HK-2 (cell line): Measurements from ENCODE around the gene GATAD2A.

Experiments used
- DNase-seq: peaks from one replicate; pipeline ENCODE4 v3.0.0-alpha.2; 2018; ENCODE audit not compliant: unreplicated experiment

GATAD2A gene

DNA sequence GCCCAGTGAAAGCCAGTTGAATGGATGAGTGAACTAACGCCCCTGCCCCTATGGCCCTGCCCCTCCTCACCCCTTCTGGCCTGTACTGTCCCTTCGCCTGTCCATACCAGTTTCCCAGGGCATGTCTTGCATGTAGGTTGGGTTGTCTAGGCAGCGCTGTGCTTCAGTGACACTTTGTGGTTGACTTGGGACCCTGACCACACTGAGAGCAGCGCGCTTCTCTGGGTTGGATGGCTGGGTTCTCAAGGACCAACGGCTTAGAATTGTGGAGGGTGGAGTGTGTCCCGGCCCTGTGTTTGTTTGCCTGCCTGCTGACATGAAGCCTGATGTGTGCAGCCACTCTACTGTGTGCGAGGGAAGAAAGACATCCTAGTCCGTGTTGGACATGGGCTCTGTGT lies 15.8 kb downstream of the GATAD2A start:
- no peak for DNase-seq

GRCh38 chr19:19422156-19422555 lies 16.7 kb downstream of the GATAD2A start:
- no peak for DNase-seq

GRCh38 chr19:19423322-19423721 lies 17.8 kb downstream of the GATAD2A start:
- DNase-seq, result no peak

- no peak for DNase-seq
Observed at GRCh38 chr19:19425170-19425875, 19.8 kb downstream of the GATAD2A start.

- no peak for DNase-seq
Observed at GRCh38 chr19:19426216-19426615, 20.7 kb downstream of the GATAD2A start.

DNA sequence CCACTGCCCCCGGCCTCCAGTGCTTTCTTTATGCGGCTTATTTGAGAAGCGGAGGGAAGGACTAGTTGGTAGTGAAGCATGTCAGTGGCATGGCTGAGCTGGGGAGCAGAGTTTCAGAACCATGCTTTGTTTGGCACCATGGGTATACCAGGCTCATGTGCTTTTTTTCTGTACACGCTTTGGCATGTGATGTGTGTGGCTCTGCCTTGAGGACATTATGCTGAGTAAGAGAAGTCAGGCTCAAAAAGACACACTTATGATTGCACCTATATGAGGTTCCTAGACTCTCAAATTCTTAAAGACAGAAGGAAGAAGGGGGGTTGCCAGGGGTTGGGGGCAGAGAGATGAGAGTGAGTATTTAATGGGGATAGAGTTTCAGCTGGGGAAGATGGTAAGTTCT lies 21.3 kb downstream of the GATAD2A start:
- DNase-seq, result no peak

- no peak for DNase-seq
Observed at GRCh38 chr19:19427302-19427701, 21.8 kb downstream of the GATAD2A start.

- DNase-seq, result no peak
Observed at GRCh38 chr19:19427944-19428343, 22.5 kb downstream of the GATAD2A start.

- no peak for DNase-seq
Observed at GRCh38 chr19:19428746-19429145, 23.3 kb downstream of the GATAD2A start.

GRCh38 chr19:19429361-19429760 lies 23.9 kb downstream of the GATAD2A start:
- DNase-seq, result no peak

DNA sequence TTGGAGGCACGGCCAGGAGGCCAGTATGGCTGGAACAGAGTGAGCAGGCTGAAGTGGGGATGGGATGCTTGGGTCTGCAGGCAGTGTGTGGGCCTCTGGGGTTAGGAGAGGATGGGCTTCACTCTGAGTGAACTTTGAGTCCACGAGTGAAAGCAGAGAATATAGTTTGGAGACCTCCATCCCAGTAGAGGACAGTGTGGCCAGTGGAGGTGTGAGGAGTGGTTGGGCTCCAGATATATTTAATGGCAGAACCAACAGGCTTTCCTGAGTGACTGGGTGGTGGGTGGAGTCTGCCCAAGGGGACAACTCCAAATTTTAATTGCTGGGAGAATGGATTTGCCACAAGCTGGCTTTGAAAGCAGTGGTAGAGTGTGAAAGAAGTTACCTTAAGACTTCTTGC lies 27.3 kb downstream of the GATAD2A start:
- DNase-seq, result no peak

GRCh38 chr19:19433666-19434213 lies 28.3 kb downstream of the GATAD2A start:
- DNase-seq, result no peak

DNA sequence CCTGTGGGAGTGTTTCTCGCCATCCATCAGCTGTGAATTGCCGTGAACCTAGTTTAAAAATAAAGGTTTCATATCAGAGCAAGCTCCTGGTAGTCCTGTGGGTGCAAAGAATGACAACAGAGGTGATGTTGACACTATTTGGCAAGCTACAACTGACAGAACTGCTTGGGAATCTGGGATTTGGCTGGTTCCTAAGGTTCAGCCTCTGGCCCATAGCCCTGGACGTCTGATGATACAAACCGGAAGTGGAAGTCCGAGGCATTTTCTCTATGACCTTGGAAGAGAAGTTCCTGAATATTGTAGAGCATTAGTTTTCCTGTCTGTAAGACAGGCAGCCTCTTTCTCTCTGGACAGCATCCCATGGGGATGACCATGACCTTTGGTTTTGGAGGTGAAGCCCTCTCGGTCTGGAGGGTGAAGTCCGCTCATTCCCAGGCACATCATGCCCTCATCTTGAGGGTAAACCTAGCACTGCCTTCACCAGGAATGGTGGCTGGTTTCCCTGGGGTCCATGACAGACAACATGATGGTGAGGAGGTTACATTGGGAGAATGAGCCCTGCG lies 29.1 kb downstream of the GATAD2A start:
- DNase-seq, result no peak

DNA sequence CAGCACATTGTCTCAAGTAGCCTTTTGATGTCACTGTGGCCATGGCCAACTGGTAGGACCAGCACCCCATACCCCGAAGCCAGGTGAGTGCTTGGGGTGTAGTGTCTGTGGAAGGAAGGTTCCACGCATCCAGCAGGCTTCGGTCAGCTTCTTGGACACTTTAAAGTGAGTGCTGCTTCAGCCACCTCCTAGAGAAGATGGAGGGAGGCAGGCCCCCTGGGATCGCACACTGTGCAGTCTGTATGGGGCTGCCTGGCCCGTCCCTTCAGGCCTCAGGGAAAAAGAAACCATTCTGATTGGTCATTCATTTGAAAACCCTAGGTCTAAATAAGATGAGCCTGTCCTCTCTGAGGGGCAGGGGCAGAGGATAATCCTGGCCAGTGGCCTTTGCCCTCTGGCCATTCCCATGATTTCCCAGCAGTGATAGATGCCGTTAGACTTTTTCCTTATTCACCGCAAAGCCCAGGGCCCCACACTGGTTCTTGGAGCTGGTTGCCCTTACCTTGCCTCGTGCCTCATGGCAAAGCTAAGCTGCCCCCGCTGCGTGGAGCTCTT lies 30.7 kb downstream of the GATAD2A start:
- DNase-seq, result no peak

DNA sequence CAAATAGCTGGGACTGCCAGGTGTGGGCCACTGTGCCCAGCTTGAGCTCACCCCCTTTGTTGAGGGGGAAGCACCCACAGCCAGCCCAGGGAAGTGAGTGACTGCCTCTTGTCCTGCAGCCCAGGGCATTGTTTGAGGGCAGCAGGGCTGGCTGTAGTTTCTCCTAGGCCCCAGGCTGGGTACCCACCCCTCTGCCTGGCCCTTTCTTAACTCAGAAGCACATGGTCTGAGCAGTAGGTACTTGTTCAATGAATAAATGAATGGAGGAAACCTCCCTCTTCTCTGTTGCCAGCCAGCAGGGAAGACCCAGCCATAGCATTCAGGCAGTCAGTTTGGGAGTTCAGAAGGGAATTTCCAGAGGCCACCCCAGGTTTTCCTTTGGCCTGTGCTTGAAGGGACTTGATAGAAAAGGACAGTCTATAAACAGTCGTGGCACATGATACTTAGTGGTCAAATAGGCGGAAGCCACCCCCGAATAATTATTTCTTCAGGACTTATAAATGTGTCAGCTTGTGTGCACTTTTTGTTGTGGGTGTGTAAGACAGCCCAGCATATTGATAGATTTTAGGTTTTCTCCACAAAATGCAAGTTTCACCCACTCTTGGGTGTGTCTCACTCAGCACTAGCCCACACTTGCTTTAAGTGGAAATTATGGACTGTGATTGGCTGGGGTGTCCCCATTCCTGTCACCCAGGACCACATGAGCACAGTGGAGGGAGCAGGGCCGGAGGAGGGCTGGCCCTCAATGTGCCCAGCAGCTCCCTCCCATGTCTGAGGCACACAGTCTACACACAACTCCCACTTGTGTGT lies 33.1 kb downstream of the GATAD2A start:
- no peak for DNase-seq

DNA sequence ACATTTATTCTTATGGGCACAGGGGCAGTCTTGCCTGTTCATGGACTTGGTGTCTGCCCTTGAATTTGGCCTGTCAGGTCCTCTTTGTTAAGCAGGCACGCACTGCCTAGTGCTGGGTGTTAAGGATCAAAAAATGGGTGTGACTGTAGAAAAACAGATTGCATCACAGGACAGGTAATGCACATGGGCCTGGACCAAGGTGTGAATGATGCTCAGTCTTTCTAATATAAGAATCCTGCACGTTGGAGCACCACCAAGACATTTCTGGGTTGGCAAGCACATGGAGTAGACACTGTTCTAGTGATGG lies 33.7 kb downstream of the GATAD2A start:
- DNase-seq, result no peak

- no peak for DNase-seq
Observed at GRCh38 chr19:19443283-19443682, 37.8 kb downstream of the GATAD2A start.

- DNase-seq, result no peak
Observed at GRCh38 chr19:19443902-19444680, 38.6 kb downstream of the GATAD2A start.

- DNase-seq, result no peak
Observed at GRCh38 chr19:19444681-19445155, 39.2 kb downstream of the GATAD2A start.

DNA sequence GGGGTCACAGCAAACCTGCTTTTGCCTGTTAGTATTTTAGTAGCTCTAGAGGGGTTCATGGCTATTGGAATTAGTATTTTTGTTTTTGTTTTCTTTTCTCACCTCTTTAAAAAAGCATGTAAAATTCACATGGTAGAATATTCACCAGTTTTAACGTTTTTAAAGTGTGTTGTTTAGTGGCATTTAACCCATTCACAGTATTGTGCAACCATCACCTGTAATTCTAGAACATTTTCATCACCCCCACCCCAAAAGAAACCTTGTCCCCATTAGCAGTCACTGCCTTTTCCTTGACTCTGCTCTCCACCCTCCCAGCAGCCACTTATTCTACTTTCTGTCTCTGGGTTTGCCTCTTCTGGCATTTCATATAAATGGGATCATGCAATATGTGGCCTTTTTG lies 39.8 kb downstream of the GATAD2A start:
- DNase-seq, result no peak

DNA sequence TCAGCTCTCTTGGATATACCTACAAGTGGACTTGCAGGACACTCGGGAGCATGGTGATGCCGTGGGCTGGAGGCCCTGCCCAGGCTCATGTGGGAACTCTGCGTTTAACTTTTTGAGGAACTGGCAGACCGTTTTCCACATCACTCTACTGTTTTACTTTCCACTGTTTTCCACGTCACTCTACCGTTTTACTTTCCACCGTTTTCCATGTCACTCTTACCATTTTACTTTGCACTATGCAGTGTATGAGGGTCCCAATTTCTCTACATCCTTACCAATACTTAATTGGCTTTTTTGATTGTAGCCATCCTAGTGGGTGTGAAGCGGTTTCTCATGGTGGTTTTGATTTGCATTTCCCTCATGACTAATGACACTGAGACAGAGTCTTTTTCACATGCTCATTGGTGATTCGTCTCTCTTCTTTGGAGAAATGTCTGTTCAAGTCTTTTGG lies 40.5 kb downstream of the GATAD2A start:
- no peak for DNase-seq
